ENCODE data around the gene DLG2.

DLG2 gene

GRCh38 chr11:85603220-85603619 is 23.9 kb downstream of the DLG2 start:
- no peak for DNase-seq (ENCODE audit: low read depth)
- no peak overlapping the region for H3K4me3 ChIP-seq (ENCODE audit: low read depth, low read length)
- TF ChIP-seq CTCF (IDR thresholded peaks at IDR 0.05; ENCODE audit: control insufficient read depth, extremely low read depth, insufficient read depth): no peak

DNA sequence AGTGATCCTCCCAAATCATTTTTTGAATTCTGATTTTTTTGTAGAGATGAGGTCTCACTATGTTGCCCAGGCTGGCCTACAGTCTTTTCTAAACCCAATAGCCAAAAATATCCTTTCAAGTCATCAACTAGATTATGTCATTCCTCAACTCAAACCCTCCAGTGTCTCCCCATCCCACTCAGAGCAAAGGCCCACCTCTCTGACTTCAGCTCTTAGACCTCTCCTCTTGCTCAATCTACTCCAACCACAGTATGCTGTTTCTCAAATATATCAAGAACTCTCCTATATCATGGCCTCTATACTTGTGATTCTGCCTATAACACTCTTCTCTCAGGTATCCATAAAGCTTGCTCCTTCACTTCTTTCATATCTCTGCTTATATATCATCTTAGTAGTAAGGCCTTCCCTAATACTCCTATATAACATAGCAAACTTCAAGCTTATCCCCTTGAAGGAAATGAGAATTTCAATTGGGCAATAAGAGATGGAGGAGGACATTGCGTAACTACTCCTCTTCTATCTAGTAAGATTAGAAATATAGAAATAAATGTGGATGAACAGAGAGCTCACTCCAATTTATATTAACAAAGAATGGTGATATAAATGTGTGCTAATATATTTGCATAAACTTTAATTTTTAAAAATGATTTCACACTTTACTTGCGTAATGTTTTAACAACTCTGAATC is 24.5 kb downstream of the DLG2 start:
- no peak for DNase-seq (ENCODE audit: low read depth)
- no peak overlapping the region for H3K4me3 ChIP-seq (ENCODE audit: low read depth, low read length)
- TF ChIP-seq CTCF (IDR thresholded peaks at IDR 0.05; ENCODE audit: control insufficient read depth, extremely low read depth, insufficient read depth): no peak

DNA sequence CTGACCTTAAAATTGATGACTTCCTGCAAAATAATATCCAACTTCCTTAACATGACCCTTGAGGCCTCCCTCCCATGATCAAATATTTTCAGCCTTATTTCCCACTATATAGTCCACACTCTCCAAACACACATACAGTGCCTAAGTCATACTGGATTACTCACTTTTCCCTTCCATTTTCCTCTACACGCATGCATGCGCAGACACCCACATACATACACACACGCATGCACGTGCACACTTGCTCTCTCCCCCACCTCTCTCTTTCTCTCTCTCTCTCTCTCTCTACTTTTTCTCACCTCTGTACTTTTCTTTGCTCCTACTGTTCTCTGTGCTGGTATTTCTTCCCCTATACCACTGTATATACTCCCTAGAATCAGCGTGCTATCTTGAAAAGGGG is 28.1 kb downstream of the DLG2 start:
- TF ChIP-seq CTCF (IDR thresholded peaks at IDR 0.05; ENCODE audit: control insufficient read depth, extremely low read depth, insufficient read depth): no peak
- H3K4me3 ChIP-seq (ENCODE audit: low read depth, low read length): no peak overlapping the region
- DNase-seq (ENCODE audit: low read depth): no peak

DNA sequence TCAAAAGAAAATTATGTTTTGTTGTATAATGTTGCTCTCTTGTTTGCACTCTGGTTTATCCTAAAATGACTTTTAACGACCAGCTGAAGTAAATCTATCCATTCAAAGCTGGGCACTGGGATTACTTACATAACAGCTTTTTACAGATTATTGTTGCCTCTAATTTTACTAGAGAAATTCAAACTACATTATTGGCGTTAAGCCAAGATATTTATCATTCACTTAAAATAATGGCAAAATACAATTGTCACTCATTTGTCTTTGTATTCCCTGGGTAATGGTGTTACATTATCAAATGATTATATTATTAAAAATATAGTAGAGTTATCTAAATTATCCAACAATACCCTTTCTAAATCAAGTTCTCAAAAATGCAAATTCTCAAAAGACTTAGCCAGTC is 30.3 kb downstream of the DLG2 start:
- H3K4me3 ChIP-seq (ENCODE audit: low read depth, low read length): no peak overlapping the region
- DNase-seq (ENCODE audit: low read depth): no peak
- TF ChIP-seq CTCF (IDR thresholded peaks at IDR 0.05; ENCODE audit: control insufficient read depth, extremely low read depth, insufficient read depth): no peak

GRCh38 chr11:85595285-85595884 is 31.8 kb downstream of the DLG2 start:
- TF ChIP-seq CTCF (IDR thresholded peaks at IDR 0.05; ENCODE audit: control insufficient read depth, extremely low read depth, insufficient read depth): peak; percentile 65
- peak; percentile 17 for DNase-seq (ENCODE audit: low read depth)
- H3K4me3 ChIP-seq (ENCODE audit: low read depth, low read length): no peak overlapping the region

DNA sequence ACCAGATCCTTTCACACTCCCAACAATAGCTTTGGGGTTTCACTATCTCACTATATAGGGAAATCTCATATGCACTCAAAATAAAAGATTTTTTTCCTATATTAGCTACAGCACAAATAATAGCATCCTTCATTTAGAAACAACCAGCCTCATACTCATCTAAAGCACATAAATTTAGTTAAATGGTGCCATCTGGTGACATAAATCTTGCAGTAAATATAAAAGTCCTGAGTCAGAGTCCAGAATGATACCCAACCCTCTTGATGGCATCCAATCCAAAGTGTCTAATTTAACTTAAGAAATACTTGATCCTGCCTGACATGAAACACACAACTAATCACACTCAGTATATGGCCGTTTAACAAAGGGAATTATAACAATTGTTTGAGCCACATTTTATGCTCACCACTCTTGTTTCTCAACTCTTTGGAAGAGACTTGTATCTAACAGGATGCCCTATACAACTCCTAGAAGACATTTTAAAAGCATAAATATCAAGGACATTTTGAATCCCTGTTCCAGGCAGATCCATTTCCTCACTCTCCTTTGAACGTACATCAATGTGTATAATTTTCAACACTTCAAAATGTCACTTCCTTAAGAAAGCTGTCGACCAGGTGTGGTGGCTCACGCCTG is 36.2 kb downstream of the DLG2 start:
- peak; percentile 31 for DNase-seq (ENCODE audit: low read depth)
- TF ChIP-seq CTCF (IDR thresholded peaks at IDR 0.05; ENCODE audit: control insufficient read depth, extremely low read depth, insufficient read depth): peak; percentile 32

More for the DNA sequence above, 36.2 kb downstream of the DLG2 start:
- H3K4me3 ChIP-seq (ENCODE audit: low read depth, low read length): no peak overlapping the region
